ENCODE measurements around the gene AQP11.
"Not testable (repeated sequence)": the region's sequence is repeated elsewhere in the genome, so short reads cannot be mapped to it uniquely, and the experiment has no call there.

AQP11 gene

GRCh38 chr11:77589521-77590193, at the start of gene AQP11:
Gene AQP11 (plus strand): TSS chr11:77589953. CDS start chr11:77589993, 40 bp downstream.
- TF ChIP-seq CTCF (IDR thresholded peaks at IDR 0.05; ENCODE audit: insufficient read depth, low read length, poor library complexity, severe bottlenecking): no peak
- peak; percentile 87 for DNase-seq (ENCODE audit: extremely low read depth, insufficient read length)
- peak within 1 kb of the TSS; percentile 72 for H3K4me3 ChIP-seq (replicated peaks; ENCODE audit: low read depth, low read length)
- H3K27me3 ChIP-seq (replicated peaks; ENCODE audit: control insufficient read depth, insufficient read depth, low read length): no peaks in the 10 kb centered on the region
- no peaks in the 10 kb centered on the region for H3K36me3 ChIP-seq (ENCODE audit: control insufficient read depth, insufficient read depth, low read length)

- no peak overlapping the region for H3K4me3 ChIP-seq (replicated peaks; ENCODE audit: low read depth, low read length)
- no peaks in the 10 kb centered on the region for H3K36me3 ChIP-seq (ENCODE audit: control insufficient read depth, insufficient read depth, low read length)
- no peaks in the 10 kb centered on the region for H3K27me3 ChIP-seq (replicated peaks; ENCODE audit: control insufficient read depth, insufficient read depth, low read length)
- no peak for DNase-seq (ENCODE audit: extremely low read depth, insufficient read length)
- TF ChIP-seq CTCF (IDR thresholded peaks at IDR 0.05; ENCODE audit: insufficient read depth, low read length, poor library complexity, severe bottlenecking): no peak
These were observed 47.5 kb upstream of the AQP11 start for GRCh38 chr11:77542296-77542695.

- no peak for TF ChIP-seq CTCF (IDR thresholded peaks at IDR 0.05; ENCODE audit: insufficient read depth, low read length, poor library complexity, severe bottlenecking)
- H3K36me3 ChIP-seq (ENCODE audit: control insufficient read depth, insufficient read depth, low read length): no peaks in the 10 kb centered on the region
- DNase-seq (ENCODE audit: extremely low read depth, insufficient read length): no peak
- no peak overlapping the region for H3K4me3 ChIP-seq (replicated peaks; ENCODE audit: low read depth, low read length)
- no peaks in the 10 kb centered on the region for H3K27me3 ChIP-seq (replicated peaks; ENCODE audit: control insufficient read depth, insufficient read depth, low read length)
These were observed 42.5 kb upstream of the AQP11 start for GRCh38 chr11:77547047-77547836.

GRCh38 chr11:77547863-77548551, 41.7 kb upstream of the AQP11 start:
- peak; percentile 53 for TF ChIP-seq CTCF (IDR thresholded peaks at IDR 0.05; ENCODE audit: insufficient read depth, low read length, poor library complexity, severe bottlenecking)
- no peaks in the 10 kb centered on the region for H3K27me3 ChIP-seq (replicated peaks; ENCODE audit: control insufficient read depth, insufficient read depth, low read length)
- no peak for DNase-seq (ENCODE audit: extremely low read depth, insufficient read length)
- no peaks in the 10 kb centered on the region for H3K36me3 ChIP-seq (ENCODE audit: control insufficient read depth, insufficient read depth, low read length)
- no peak overlapping the region for H3K4me3 ChIP-seq (replicated peaks; ENCODE audit: low read depth, low read length)

GRCh38 chr11:77548552-77549445, 41.0 kb upstream of the AQP11 start:
- TF ChIP-seq CTCF (IDR thresholded peaks at IDR 0.05; ENCODE audit: insufficient read depth, low read length, poor library complexity, severe bottlenecking): no peak
- no peaks in the 10 kb centered on the region for H3K27me3 ChIP-seq (replicated peaks; ENCODE audit: control insufficient read depth, insufficient read depth, low read length)
- H3K4me3 ChIP-seq (replicated peaks; ENCODE audit: low read depth, low read length): no peak overlapping the region
- no peak for DNase-seq (ENCODE audit: extremely low read depth, insufficient read length)
- no peaks in the 10 kb centered on the region for H3K36me3 ChIP-seq (ENCODE audit: control insufficient read depth, insufficient read depth, low read length)

GRCh38 chr11:77551426-77551825, 38.3 kb upstream of the AQP11 start:
- not testable (repeated sequence) for H3K27me3 ChIP-seq (replicated peaks; ENCODE audit: control insufficient read depth, insufficient read depth, low read length); DNase-seq (ENCODE audit: extremely low read depth, insufficient read length); H3K4me3 ChIP-seq (replicated peaks; ENCODE audit: low read depth, low read length); H3K36me3 ChIP-seq (ENCODE audit: control insufficient read depth, insufficient read depth, low read length)
